T-helper 1 cell treated with Interleukin-12 subunit alpha and Interleukin-12 subunit beta and Interleukin-4 antibody, amounts not matched to agents 30 ng/mL and 1 ng/mL, for 36 hours (primary cell): ENCODE results near the gene EPN2. TPM values are rescaled to one million over a fixed set of nuclear protein-coding genes. Genes with fewer than 3 reads are reported as not detected.
"Not testable (repeated sequence)": the region's sequence is repeated elsewhere in the genome, so short reads cannot be mapped to it uniquely, and the experiment has no call there.

Experiments used
- intact Hi-C: fragments of 100-400 bp; cut with micrococcal nuclease; formaldehyde crosslinking; loops from one replicate; pipeline ENCODE4 v1.15.1; 2024
- total RNA-seq: library from RNA; stranded (reverse); gene quantifications from 2 replicates; pipeline ENCODE4 v1.2.3, GENCODE V29; 2022

EPN2 gene
- total RNA-seq, result 7.2 and 8.6 TPM in 2 replicates

DNA sequence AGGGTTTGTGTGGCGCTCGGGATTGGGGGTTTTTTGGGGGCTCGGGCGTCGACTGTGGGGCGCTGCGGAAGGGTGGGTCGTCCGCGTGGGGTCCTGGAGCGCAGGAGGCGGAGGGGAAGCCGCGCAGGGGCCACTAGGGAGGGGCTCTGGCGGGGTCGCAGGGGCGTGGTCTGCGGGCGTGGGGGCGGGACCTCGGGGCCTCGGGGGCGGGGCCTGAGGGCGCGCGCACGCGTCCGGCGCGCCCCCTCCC is at the start of gene EPN2:
Gene EPN2 (plus strand): TSS at position 228 of the 250 bp plus-strand sequence. CDS start 45,754 bp downstream, outside the sequence.
- intact Hi-C loops, result not testable (repeated sequence)

DNA sequence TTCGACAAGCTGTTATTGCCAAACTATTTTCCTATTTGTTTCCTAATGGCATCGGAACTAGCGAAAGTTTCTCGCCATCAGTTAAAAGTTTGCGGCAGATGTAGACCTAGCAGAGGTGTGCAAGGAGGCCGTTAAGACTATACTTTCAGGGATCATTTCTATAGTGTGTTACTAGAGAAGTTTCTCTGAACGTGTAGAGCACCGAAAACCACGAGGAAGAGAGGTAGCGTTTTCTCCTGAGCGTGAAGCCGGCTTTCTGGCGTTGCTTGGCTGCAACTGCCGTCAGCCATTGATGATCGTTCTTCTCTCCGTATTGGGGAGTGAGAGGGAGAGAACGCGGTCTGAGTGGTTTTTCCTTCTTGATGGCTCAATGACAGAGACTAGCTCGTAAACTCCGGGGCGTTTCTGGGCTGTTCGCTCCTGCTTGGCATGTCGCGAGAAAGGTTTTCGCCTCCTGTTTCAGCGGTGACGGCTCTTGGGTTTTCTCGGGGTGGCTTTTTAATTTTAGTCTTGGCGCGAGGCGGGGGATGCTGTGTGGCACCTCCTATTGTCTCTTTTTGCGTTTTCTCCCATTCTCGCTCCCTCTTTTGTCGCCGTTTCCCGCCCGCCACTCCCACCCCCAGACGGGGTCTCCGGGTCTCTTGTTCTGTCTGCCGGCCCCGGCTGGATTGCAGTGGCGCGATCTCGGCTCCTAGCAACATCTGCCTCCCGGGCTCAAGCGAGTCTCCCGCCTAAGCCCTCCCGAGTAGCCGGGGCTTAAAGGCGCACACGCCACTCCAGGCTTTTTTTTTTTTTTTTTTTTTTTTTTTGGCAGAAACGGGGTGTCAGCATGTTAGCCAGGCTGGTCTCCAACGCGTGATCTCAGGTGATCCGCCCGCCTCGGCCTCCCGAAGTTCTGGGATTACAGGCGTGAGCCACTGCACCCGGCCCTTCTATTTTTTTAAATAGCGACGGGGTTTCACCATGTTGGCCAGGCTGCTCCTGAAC is 49.0 kb upstream of the EPN2 start:
- intact Hi-C loops, result not testable (repeated sequence)

DNA sequence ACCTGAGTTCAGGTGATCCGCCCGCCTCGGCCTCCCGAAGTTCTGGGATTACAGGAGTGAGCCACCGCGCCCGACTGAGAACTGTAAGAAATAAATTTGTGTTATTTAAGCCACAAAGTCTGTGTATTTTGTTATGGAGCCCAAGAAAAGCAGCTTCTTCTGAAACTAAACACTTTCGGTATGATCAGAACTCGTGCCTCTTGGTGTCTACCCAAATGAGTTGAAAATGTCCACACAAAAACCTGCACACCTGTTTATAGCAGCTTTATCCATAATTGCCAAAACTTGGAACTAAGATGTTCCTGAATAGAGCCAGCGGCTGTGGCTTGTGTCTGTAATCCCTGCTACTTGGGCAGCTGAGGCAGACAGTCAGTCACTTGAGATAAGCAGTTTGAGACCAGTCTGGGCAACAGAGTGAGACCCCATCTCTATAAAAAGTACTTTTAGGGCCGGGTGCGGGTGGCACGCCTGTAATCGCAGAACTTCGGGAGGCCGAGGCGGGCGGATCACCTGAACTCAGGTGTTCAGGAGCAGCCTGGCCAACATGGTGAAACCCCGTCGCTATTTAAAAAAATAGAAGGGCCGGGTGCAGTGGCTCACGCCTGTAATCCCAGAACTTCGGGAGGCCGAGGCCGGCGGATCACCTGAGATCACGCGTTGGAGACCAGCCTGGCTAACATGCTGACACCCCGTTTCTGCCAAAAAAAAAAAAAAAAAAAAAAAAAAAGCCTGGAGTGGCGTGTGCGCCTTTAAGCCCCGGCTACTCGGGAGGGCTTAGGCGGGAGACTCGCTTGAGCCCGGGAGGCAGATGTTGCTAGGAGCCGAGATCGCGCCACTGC is 48.1 kb upstream of the EPN2 start:
- intact Hi-C loops, result not testable (repeated sequence)

DNA sequence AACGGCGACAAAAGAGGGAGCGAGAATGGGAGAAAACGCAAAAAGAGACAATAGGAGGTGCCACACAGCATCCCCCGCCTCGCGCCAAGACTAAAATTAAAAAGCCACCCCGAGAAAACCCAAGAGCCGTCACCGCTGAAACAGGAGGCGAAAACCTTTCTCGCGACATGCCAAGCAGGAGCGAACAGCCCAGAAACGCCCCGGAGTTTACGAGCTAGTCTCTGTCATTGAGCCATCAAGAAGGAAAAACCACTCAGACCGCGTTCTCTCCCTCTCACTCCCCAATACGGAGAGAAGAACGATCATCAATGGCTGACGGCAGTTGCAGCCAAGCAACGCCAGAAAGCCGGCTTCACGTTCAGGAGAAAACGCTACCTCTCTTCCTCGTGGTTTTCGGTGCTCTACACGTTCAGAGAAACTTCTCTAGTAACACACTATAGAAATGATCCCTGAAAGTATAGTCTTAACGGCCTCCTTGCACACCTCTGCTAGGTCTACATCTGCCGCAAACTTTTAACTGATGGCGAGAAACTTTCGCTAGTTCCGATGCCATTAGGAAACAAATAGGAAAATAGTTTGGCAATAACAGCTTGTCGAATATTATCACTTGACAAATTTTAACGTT is 47.3 kb upstream of the EPN2 start:
- intact Hi-C loops, result not testable (repeated sequence)

DNA sequence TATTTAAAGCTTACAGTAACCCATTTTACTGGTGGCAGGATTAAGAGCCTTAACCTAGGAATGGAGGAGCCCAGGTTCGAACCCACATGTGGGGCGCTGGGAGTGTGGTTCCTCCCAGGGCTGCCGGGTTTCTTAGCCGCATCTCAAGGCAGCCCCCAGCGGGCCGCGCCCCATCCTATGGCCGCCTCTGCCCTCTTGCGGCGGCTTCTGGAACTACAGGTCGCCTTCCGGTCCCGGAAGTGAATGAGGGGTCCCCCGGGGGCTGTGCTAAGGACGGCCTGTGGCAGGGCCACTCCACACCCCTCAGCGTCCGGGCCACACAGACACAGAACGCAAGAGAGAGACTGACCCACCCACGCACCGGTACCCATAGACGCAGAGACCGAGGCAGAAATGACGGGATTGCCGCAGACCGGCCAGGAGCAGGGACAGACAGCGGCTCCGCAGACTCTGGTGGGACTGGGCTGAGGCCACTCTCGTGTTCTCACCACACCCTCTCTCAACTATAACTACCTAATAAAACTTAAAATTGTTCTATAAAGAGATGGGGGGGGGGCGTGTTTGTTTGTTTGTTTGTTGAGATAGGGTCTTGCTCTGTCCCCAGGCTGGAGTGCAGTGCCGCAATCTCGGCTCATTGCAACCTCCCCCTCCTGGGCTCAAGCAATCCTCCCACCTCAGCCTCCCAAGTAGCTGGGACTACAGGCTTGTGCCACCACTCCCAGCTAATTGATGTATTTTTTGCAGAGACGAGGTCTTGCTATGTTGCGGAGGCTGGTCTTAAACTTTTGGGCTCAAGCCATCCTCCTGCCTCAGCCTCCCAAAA is 40.6 kb upstream of the EPN2 start:
- intact Hi-C loops, result not testable (repeated sequence)

DNA sequence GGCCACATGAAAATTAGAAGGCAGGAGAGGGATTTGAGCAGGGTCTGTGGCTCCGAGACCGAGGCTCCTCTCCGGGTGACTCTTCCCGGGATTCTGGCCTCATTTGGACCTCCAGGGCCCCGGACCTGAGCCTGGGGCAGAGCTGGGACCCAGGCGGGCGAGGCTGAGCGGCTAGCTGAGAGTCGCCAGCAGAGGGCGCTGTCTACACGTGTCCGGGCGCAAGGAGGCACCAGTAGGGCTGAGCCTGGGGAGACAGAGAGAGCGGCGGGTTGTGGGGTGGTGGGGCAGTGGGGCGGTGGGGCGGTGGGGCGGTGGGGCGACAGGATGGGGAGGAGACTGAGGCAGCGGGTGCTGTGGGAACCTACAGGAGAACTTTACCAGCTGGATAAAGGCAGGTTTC is 34.7 kb upstream of the EPN2 start:
- intact Hi-C loops, result not testable (repeated sequence)

DNA sequence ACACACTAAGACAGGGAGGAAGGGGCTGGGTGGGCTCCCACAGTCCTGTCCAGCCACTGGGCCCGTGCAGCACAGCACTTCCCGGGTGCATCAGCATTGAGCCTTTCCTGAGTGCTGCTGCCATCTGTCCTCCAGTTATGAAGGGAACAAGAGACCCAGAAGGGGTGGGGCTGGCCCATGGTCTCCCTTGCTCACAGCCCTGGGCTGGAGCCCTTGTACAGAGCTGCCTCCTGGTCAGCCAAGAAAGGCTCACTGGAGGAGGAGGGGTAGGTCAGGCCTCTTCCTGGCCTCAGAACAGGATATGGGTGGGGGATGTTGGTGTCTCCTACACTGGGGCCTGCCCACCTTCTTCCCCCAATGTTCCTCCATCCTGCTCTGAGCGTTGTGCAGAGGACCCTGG is 33.7 kb upstream of the EPN2 start:
- intact Hi-C loops, result not testable (repeated sequence)

DNA sequence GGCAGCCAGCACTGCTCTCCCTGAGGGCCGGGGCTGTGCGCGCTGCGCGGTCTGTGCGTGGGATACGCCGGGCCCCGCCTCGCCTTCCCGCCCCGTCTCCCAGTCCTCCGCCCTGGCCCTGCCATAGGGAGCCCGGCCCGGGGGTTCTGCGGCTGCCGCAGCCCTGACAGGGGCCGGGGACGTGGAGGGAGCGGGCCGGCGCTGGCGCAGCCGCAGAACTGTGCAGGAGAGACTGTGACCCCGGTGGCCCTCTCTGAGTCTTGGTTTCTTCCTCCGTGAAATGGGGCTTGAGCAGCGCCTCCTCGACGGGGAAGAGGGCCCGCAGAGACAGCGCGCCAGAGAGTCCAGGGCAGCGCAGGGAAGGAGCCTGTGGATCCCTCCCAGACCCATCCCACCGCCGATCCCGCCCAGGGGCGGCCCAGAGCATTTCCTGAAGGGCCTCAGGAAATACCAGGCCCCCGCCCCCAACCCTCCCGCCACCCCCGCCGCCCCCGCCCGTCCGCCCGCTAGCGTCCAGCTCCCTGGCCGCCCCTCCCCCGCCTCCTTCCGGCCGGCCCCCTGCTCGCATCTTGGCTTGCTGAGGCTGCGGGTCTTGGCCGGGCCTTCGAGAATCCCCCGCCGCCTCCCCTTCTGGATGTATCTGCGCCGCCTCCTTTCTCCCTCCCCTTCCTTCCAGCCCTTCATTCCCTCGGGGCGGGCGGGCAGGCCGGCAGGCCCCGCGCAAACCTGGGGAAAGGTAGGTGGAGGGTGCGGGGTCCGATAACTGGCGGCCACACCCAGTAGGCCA is 21.9 kb upstream of the EPN2 start:
- intact Hi-C loops, result not testable (repeated sequence)

DNA sequence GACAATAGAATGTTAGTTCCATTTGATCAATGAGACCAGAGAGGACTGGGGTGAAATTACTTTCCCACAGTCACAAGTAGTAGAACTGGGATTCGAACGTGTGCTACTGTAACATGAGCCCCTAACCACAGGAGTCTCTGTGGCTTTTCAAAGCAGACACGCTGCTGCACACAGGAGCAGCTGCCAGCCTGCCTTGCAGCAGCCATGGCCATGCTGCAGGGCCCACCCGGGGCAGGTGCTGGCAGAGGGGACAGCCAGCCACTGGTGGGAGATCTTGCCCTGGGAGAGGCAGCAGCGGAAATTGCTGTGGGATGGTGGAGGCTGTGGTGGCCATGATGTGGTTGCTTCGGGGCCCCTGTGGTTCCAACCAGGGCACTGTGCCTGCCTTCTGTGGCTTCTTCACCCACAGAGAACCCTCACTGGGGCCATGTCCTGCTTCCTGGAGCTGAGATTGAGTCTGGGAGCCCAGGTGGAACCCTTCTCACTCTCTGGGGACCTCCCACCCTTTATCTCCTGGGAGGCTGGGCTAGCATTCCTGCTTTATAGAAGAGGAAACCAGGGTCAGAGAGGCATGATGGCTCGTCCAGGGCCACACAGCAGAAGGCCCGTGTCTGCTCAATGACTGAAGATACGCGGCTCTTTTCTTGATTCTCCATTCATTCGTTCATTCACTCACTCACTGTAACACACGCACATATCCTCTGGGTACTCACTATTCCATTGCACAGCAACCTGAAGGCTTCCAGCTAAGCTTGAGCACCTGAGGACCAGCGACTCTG is 20.8 kb upstream of the EPN2 start:
- intact Hi-C loops, result not testable (repeated sequence)

DNA sequence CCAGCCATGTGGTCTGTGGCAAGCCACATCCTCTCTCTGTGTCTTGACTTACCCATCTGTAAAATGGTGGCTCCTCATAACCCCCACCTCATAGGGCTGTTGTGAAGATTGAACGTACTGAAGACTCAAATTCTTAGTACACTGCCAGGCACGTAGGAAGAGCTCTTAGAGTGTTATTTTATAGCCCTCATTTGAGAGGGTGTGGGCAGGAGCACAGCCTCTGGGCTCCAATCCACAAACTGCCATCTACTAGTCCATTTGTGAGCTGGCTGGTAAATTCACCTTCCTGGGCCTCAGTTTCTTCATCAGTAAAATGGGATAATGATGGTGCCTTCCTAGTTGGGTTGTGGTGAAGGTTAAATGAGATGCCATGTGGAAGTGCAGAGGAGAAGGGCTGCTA is 18.3 kb upstream of the EPN2 start:
- intact Hi-C loops, result not testable (repeated sequence)

DNA sequence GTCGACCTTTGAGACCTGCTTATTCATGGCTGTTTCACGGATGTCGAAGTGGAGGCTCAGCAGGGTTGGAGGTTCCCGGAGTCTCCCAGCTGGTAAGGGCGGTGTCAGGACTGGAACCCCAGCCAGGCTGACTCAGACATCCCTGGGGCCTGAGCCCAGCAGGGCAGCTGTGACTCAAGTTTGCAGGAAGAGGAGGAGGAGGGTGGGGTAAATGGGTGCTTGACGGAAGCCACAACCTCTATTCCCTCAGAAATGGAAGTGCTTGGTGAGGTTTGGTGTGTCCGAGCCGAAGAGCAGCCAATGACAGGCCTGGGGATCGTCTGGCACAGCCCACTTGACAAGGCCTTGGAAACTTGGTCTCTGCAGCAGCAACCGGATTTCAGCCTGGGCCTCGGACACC is 17.8 kb upstream of the EPN2 start:
- intact Hi-C loops, result not testable (repeated sequence)

DNA sequence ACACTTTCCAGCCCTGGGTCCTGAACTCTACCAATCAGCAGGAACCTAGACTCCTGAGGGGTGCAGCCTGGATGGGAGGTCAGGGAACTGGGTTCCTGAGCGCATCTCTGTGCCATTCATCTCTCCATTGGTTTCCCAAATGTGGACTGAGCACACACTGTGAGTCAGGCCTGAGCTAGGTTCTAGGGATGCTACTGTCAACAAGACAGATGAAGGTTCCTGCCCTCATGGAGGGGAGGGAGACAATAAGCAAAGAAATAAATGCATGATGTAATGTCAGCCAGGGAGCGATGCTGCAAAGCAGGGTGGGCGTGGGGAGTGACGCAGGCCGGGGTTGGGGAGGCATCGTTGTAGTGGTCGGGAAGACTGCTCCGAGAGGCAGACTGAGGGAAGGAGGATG is 17.0 kb upstream of the EPN2 start:
- intact Hi-C loops, result not testable (repeated sequence)

DNA sequence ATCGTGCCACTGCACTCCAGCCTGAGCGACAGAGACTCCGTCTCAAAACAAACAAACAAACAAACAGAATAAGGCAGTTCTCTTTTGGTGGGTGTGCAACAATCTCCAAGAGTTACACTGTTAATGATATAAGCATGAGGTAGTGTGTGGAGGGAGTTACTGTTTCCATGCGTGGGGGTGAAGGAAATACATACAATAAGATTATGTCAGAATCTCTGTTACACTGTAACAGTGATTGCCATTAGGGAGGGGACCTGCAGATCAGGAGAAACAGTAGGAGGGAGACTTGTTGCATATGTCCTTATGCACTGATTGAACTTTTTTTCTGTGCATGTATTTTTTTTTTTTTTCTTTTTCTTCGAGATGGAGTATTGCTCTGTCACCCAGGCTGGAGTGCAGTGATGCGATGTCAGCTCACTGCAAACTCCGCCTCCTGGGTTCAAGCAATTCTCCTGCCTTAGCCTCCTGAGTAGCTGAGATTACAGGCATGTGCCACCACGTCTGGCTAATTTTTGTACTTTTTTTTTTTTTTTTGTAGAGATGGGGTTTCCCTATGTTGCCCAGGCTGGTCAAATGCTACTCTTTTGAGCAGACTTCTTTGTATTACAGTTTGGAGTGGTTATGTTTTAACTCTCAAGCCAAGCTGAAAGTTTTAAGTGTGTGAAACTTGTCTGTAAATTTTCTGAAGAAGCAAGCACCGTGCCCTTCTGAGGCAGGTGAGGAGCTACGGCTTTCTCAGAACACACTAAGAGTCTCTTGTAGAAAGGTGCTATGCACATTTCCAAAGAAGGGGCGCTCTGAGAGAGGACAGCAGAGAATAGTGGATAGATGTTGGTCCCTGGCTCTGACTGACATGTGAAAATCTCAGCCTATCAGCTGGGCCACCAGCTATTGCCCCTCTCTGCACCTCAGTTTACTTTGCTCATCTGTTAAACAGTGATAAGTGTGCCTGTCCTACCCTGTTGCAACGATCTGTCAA is 10.3 kb upstream of the EPN2 start:
- intact Hi-C loops, result not testable (repeated sequence)

DNA sequence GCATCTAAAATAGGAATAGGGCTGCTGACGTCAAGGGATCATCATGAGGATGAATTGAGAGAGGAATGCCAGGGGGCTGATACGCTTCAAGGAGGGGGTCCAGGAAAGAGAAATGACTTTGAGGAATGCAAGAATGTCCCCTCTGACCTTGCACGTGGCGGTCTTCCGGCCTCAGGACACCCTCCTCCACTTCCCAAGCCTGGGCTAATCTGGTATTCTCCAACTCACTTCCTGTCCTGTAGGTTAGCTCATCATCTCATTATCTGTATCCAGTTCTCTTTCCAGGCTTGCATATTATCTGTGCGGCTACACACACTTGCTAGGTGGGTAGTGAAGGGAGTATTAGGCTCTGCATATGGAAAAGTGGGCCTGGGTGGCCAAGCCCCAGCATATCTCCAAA is 2.5 kb upstream of the EPN2 start:
- intact Hi-C loops, result not testable (repeated sequence)

DNA sequence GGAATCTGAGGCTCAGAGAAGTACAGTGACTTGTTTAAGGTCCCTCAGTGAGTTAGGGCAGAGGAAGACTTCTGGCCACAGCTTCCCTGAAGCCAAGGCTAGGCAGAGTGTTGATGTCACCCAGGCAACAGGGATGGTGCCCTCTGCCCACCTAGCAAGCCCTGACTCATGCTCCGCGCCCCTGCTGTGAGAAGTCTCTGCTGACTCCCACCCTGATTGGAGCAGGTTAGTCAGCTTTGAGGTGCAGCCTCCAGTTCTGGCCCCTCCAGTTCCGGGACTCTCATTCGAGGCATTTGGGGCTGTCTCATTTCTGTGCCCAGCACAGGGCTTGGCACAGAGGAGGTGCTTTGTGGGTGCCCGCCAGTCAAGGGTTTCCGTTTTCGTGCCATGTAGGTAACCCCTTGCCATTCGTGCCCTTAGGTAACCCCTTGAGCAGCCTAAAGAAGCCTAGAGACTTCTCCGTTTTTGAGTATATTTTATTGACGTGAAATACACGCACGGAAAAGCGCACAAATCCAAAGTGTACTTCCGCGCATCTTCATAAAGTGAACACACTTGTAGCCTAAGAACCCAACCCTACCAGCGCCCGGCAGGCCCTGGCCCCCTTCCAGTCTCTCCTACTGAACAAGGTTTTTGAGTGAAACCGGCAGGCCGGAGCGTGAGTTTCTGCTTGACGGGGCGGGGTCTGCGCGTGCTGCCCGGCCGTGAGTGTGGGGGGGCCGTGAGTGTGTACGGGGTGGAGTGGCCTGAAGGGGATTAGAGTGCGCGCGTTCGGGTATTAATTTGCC is 621 bp upstream of the EPN2 start:
- intact Hi-C loops, result not testable (repeated sequence)

DNA sequence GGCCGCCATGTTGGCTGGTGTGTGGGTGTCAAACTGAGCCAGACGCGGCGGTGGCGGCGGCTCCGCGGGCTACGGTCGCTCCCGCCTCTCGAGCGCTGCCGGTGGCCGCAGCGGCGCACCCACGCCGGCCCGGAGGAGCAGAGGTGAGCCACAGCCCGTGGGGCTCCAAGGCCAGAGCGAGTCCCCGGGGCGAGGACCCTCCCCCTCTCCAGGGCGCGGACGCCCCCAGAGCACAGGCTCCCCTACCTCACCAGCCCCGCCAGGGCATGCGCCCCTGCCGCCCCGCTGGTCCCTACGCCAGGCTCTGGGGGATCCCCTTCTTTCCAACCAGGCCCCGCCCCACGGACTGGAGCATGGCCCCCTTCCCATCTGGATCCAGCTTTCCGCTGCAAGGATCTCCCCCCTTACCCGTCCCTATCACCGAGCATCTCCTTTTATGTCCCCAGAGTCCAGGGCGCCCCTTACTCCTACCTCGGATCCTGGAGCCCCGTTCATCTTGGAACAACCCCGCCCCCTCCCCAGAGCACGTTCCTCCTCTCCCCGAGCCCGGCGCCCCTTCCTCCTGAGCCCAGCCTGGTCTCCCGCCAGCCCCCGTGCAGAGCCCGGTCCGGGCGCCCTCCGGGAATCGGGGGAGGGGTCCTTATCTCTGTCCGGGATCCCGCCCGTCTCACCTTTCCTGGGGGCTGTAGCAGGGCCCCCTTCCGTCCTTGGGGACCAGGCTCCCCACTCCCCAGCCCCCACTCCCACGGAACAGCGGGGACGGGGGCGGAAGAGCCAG is 412 bp downstream of the EPN2 start:
- intact Hi-C loops, result no loop called here

DNA sequence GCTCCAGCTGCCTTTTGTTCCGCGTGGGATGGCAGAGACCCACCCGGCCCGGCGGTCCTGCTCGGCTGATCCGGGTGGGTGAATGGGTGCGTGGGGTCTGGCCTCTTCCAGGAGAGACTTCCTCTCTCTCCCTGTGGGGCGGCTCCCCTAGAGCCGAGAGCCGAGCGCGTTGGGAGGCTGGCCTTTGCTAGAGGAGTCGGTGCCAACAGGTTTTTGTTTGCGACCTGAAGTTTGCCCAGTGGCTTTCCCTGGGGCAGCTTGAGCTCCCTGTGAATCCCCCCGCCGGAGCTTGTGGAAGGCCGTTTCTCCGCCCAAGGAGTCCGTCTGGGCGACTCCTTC is 970 bp downstream of the EPN2 start:
- intact Hi-C loops, result no loop called here
